Amygdala (tissue), 56 donors: ENCODE data around the gene MRTO4.
"Not testable (repeated sequence)": the region's sequence is repeated elsewhere in the genome, so short reads cannot be mapped to it uniquely, and the experiment has no call there.

ENCODE experiments used
- DNase-seq, 56 donors: peaks; one replicate each; lab custom pipeline; 2025; lab: John Stamatoyannopoulos, UW

Gene MRTO4

GRCh38 chr1:19251305-19252196 lies at the start of gene MRTO4, which contains the start of gene EMC1:
Gene MRTO4 (plus strand): TSS chr1:19251805. CDS start chr1:19251836, 31 bp downstream.
Gene EMC1 (minus strand): TSS chr1:19251524. CDS start chr1:19251509, 15 bp downstream.
- peak in 55 of 56 donors; percentile 27 to 97 (median 83) for DNase-seq

DNA sequence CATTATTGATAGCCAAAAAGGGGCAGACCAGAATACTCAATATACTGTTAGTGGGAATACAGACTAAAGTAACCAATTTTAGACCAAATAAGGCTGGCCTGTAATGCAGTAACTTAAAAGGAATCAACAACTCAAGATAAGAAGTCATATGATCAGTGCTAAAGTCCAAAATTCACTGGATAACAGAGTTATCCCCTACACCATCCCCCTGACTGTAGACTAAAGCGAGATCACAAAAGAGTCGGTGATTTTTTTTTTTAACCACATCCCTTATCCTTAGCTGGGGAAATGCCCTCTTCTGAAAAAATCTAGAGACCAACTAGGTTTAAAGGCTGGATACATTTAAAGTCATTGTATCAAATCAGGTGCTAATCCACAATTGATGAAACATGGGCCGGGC lies 49.2 kb upstream of the MRTO4 start:
- DNase-seq: no peak

DNA sequence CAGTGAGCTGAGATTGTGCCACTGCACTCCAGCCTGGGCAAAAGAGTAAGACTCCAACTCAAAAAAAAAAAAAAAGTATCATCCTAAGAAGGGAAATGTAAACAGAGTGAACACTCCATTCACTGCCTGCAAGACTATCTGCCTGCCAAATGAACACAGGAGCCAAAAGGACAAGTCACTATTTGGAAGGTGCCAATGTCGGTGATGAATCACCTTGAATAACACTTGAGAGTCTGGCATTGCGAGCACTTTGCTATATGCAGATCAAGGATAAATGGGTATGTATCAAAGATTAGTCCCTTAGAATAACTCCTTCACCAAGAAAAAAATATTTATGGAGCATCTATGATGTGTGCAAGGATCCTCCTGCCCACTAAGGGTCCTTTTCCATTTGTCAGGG lies 48.2 kb upstream of the MRTO4 start:
- no peak for DNase-seq

- no peak for DNase-seq
These were observed 46.9 kb upstream of the MRTO4 start for GRCh38 chr1:19204446-19205266.

DNA sequence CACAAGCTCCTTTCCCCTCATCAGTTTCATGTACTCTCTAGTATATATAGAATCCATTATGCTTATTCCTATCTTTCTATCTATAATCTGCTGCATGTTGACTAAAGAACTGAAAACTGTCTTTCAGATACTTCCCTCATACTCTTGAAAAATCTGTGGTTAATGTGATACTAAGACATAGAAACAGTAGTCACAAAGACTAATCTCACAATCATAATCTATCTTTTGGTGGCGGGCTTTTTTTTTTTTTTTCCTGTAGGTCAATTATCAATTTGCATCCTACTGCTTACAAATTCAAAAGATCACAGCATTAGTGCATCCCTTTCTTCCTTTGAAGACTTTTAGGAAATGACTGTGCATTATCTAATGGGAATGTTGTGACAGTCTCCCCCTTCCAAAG lies 46.2 kb upstream of the MRTO4 start:
- no peak for DNase-seq

- no peak for DNase-seq
These were observed 45.8 kb upstream of the MRTO4 start for GRCh38 chr1:19205845-19206244.

- DNase-seq: no peak
These were observed 44.7 kb upstream of the MRTO4 start for GRCh38 chr1:19206947-19207346.

DNA sequence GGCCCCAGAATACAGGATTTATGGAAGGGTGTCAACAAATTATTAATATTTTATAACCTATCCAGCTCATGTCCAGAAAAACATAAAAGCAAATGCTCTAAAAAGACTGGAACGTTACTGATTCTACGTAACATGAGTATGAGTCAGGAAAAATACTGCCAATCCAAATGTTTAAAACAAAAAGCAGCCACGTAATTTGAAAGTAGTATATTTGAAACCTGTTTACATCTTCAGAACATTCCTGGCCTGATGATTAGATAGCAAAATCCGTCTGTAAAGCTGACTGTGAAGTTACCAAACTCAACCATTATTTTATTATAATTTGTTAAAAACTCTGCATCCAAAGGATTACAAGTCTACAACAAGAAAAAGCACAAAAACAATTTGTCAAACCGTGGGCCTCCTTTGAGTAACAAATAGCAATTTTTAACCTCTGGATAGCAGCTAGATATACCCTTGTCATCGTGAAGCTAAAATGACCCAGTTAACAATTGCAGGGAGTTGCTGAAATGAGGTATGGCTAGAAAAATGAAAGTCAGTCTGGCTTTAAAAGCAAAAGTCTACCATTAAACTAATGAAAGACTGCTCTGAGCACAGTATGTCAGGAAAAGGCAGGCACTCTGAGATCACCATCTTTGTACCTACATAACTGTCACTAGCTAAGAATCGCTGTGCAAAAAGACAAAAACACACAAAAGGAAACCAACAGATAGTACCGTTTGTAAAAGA lies 42.7 kb upstream of the MRTO4 start:
- DNase-seq: no peak

DNA sequence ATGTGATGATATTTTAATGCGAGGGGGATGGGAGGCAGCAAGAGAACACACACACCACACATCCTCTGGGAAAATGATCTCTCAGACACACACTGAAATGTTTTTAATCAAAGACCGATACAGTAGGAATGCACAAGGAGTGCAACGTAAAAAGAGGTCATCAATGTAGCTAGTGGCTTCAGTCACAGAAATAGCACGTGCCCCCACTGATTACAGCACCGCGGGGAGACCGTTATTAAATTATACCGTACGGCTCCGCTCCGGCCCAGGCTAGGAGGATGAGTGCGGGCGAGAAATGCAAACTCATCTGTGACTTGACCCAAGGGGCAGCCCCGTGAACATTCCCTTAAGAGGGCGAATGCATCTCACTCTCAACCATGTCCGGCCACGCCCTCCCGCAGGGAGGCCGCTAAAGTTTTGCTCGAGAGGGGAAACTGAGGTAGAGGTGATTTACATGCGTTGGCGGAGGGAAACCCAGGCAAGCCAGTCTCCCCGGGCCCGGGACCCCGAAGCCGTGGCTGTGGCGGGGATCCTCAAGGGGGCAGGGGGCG lies 42.1 kb upstream of the MRTO4 start:
- peak in 11 of 56 donors; percentile 27 to 64 (median 42) for DNase-seq

- peak in 55 of 56 donors; percentile 65 to 95 (median 87) for DNase-seq
These were observed 41.4 kb upstream of the MRTO4 start, which contains the start of gene UBR4 for GRCh38 chr1:19209990-19210771. Gene UBR4 (minus strand): TSS chr1:19210266. CDS start chr1:19210248, 18 bp downstream.

- DNase-seq: no peak
These were observed 40.6 kb upstream of the MRTO4 start for GRCh38 chr1:19210772-19211549.

- no peak for DNase-seq
These were observed 39.4 kb upstream of the MRTO4 start for GRCh38 chr1:19212167-19212566.

DNA sequence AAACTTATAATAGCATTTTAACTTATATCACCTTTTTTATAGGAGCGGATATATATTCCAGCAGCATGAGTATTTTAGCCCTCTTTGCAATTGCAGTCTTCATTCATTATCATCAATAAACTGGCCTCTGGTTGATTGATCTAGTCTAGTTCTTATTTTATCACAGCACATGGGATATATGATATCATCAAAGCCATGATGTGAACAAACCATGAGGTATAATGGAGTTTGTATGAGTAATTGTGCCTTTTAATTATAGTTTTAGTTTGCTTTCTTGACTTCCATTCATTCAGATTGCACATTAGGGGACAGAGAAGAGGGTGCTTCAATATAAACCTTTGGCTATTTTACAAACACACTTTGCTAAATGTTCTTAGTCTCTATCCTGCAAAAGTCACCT lies 38.0 kb upstream of the MRTO4 start:
- DNase-seq: no peak

DNA sequence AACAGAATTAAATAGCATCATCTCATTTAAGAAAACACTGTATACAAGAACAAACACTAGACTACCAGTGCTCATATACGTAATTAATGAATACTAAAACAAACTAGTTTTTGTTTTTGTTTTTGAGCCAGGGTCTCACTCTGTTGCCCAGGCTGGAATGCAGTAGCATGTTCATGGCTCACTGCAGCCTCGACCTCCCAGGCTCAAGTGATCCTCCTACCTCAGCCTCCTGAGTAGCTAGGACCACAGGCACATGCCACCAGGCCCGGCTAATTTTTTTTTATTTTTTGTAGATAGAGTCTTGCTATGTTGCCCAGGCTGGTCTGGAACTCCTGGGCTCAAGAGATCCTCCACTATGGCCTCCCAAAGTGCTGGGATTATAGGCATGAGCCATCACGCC lies 35.0 kb upstream of the MRTO4 start:
- DNase-seq: not testable (repeated sequence)

- DNase-seq: no peak
These were observed 32.2 kb upstream of the MRTO4 start for GRCh38 chr1:19219451-19219850.

DNA sequence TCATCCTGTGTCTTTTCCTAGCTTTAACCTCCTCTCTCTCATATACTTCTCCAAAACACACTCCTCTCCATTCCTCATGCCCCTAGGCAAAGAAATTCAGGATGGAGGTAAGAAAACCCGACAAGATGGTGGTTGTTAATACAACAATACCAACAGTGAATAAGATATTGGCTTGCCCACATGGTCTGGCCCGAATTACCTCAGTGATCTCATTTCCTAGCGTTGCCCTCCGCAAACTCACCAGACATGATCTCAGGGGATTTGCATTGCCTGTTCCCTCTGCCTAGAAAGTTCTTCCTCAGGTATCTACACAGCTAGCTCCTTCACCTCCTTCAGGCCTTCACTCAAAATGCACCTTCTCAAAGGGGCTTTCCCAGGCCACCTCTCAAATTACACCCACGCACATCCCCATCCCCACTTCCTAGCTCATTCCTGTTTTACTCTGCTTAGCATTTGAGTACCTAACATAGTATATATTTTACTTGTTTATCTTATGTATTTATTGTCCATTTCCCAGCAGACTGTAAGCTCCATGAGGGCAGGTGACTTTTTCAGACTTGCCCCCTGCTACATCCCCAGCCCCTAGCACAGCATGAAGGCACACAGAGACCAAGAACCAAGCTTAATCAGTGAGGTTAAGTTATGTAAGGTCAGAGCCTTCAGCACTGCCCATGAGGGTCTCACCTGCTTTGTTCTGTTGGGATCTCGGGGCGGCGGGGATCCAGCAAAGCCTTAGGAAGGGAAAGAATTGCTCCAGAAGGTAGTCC lies 31.3 kb upstream of the MRTO4 start:
- no peak for DNase-seq

- no peak for DNase-seq
These were observed 30.6 kb upstream of the MRTO4 start for GRCh38 chr1:19220991-19221390.

DNA sequence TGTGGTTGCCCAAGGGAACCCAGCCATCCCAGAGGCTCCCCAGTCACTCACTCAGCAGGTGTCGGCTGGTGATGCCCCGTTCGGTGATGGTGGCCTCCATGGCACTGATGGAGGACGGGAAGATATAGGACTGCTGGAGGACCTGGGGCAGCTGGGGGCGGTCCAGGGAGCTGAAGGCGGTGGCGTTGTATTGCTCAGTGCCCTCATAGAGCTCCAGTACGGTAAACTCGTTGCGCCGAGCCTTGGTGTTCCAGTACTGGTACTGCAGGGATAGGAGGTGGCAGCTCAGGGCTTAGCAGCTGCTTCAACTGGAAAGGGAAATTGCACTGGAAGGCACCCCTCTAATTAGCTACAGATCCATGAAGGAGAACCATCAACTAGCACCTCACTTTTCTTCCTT lies 29.0 kb upstream of the MRTO4 start:
- no peak for DNase-seq
